VCaP (cell line): ENCODE measurements around the gene RGS14.

Experiments
- H3K27ac ChIP-seq: fragments of 450-650 bp; 2 replicates; pipeline ENCODE4 v1.5.1; 2017
- TF ChIP-seq, protein P1 (sequence below): fragments of 450-650 bp; conservative IDR thresholded peaks from 2 replicates; pipeline ENCODE4 v1.5.1; 2017; ENCODE audit warnings: mild to moderate bottlenecking, moderate library complexity

Gene RGS14

GRCh38 chr5:177311723-177312648 lies 45.7 kb upstream of the RGS14 start, which contains the start of gene MXD3:
TSS of gene MXD3 (minus strand) at chr5:177311898. CDS start at chr5:177311830, 68 bp downstream.
- TF ChIP-seq, protein P1, sequence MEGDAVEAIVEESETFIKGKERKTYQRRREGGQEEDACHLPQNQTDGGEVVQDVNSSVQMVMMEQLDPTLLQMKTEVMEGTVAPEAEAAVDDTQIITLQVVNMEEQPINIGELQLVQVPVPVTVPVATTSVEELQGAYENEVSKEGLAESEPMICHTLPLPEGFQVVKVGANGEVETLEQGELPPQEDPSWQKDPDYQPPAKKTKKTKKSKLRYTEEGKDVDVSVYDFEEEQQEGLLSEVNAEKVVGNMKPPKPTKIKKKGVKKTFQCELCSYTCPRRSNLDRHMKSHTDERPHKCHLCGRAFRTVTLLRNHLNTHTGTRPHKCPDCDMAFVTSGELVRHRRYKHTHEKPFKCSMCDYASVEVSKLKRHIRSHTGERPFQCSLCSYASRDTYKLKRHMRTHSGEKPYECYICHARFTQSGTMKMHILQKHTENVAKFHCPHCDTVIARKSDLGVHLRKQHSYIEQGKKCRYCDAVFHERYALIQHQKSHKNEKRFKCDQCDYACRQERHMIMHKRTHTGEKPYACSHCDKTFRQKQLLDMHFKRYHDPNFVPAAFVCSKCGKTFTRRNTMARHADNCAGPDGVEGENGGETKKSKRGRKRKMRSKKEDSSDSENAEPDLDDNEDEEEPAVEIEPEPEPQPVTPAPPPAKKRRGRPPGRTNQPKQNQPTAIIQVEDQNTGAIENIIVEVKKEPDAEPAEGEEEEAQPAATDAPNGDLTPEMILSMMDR = no peak
- peak within 1 kb of the TSS; percentile 83 for H3K27ac ChIP-seq

DNA sequence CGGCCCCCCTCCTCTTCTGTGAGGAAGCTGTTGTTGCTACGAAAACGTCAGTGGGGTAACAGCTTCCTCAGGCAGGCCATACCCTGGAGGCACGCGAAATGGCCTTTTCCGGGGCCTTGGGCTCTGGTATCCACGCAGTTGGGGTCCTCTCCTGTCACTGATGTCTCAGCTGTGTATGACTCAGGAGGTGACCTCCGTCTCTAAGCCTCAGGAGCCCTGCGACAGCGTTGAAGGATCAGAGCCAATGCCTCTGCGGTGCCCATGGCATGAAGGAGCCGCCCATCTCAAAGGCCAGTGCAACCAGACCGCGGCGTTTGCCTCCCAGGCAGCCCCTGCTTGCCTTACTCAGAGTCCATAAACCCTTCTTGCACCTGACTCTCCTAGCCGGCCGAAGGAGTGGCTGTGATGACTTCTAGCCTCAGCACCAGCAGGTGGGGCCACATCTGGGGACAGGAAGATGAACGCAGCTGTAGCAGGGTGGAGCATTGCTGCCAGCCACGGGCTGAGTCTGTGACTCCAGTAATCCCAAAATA lies 45.0 kb upstream of the RGS14 start:
- TF ChIP-seq, protein P1 = 0 out of 2 replicates have a peak, but pooled peaks have one; percentile 8
- H3K27ac ChIP-seq = peak overlapping the region; percentile 83

DNA sequence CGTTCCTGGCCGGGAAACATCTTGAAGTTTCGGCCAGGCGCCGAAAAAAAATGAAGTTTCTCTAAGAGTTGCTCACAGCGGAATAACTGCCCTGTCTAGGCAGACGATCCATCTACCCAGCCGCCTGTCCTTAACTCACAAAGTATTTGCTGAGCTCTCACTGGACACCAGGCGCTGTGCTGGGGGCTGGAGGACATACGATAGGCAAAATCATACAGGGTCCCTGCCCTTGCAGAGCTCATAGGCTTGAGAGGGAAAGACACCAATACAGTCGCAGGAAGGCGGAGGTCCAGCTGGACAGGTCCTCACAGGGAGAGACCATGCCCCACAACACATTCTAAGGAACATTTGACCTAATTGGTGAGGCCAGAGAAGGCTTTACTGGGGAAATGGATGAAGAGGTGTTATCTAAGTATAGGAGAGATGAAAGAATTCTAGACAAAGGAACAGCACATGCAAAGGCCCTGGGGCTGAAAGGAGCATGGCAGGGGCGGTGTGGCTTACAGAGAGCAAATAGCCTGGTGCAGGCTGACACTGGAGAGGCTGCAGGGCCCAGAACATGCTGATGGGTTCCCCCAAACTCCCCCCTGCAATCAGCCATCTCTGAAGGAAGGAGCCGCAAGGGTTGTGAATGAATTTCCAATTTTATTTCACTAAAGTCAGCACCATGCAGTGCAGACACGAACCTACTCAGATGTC lies 44.0 kb upstream of the RGS14 start:
- TF ChIP-seq, protein P1 = no peak

GRCh38 chr5:177314376-177315342 lies 43.1 kb upstream of the RGS14 start:
- H3K27ac ChIP-seq = no peak overlapping the region

More for the DNA sequence above, 44.0 kb upstream of the RGS14 start:
- peak overlapping the region; percentile 83; the same call in 1 of the 2 replicates for H3K27ac ChIP-seq

GRCh38 chr5:177315411-177315810 lies 42.3 kb upstream of the RGS14 start:
- no peak overlapping the region for H3K27ac ChIP-seq
- TF ChIP-seq, protein P1 = no peak

More at GRCh38 chr5:177314376-177315342, 43.1 kb upstream of the RGS14 start:
- TF ChIP-seq, protein P1 = no peak

DNA sequence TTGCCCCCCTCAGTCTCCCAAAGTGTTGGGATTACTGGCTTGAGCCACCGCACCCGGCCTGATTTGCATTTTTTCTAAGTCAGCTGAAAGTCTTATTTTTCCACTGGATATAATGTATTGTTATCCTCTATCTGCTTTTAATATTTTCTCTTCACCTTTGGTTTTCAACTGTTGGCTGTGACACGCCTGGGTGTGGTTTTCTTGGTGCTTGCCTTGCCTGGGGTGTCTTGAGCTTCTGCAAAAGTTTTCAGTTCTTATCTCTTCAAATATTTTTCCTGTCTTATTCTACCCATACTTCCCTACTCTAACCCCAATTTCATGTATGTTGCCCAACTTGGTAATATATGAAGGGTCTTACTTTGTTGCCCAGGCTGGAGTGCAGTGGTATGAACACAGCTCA lies 41.7 kb upstream of the RGS14 start:
- TF ChIP-seq, protein P1 = no peak
- H3K27ac ChIP-seq = no peak overlapping the region
